NCI-H2227 treated with DMSO at 0.1 percent for 48 hours (cell line): ENCODE results near the gene DNAH6.

Source experiments
- DNase-seq: peaks from one replicate; lab custom pipeline; 2025; lab: John Stamatoyannopoulos, UW

The DNAH6 gene

DNA sequence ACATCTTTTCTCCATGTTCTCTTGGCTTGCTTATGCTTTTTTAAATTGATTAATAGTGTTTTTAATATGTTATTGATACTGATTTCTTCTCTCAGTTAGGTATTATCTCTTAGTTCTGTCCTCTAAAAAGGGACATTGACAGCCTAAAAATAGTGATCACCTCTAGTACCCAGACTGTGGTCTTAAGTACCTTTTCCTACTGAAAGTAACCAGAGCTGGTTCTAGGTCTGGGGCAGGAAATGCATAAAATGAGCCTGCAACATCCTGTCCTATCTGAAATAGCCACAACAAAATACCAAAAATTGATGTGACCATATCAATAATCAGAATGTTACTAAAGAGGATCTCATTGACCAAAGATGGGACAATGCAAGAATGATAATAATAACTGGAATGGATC is 113.3 kb downstream of the DNAH6 start:
- no peak for DNase-seq

- peak; percentile 72 for DNase-seq
These were observed 114.7 kb downstream of the DNAH6 start for GRCh38 chr2:84631047-84631446.

GRCh38 chr2:84631985-84632384 is 115.7 kb downstream of the DNAH6 start:
- DNase-seq: no peak

- no peak for DNase-seq
These were observed 120.0 kb downstream of the DNAH6 start for GRCh38 chr2:84636080-84636971.

GRCh38 chr2:84639751-84640150 is 123.5 kb downstream of the DNAH6 start:
- no peak for DNase-seq

DNA sequence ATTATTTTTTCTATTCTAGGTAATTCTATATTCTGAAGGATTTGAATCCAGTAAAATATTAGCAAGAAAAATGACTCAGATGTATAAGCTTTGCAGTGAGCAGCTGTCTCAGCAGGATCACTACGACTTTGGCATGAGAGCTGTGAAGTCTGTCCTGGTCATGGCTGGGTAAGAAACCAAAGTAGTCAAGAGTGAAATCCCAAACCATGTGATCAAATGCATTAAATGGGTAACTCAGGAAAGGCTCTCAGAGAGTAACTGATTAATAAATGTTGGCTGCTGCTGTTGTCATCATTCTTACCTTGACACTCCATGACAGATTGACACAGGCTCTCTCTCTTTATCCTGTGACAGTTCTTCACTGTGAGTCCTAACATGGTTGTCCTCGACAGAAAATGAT is 124.1 kb downstream of the DNAH6 start:
- DNase-seq: no peak

DNA sequence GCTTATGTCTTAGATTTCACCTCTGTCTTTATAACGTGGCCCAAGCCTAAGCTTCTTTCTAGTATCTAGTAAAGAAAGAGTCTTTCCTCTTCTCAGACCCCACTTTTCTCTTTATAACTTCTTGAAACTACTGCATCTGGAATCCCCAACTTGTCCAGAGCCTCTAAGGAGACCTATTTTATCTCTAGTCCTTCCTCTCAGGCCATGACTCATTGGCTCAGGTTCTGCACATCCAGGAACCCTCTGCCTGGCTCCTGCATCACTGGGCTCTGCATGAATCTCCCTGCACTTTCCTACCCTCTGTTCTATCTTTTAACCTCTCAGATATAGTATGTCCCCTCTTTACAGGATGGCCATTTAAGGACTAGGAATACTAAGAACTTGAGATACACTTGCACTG is 124.7 kb downstream of the DNAH6 start:
- DNase-seq: no peak

DNA sequence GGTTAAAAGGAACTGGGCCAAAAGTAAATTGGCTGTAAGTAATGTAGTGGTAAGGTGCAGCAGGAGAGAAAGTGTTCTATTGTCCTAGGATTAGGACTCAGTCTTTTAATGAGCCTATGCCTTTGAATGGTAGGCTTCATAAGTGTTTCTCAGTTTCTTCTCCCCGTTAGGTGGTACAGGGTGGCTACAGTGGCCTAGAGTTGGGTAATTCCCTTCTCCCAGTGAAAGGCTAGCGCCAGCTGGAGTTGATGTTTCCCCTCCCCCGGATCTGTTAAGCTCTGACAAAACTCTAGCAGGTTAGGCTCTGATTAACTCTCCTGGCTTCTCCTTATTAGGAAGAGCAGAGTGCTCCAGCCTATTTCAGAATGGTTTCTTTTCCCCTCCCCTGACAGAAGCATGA is 127.7 kb downstream of the DNAH6 start:
- no peak for DNase-seq

DNA sequence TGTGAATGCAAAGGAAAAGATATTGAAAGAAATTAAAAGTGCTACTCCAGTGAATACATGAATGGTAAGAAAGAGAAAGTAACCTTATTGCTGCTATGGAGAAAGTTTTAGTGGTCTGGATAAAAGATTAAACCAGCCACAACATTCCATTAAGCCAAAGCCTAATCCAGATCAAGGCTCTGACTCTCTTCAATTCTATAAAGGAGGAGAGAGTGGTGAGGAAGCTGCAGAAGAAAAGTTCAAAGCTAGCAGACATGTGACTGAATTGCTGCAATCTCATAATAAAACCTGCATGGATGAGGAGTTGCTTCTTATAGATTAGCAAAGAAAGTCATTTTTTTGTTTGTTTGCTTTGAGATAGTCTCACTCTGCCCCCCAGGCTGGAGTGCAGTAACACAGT is 130.2 kb downstream of the DNAH6 start:
- no peak for DNase-seq

GRCh38 chr2:84647267-84647666 is 131.0 kb downstream of the DNAH6 start:
- no peak for DNase-seq

- DNase-seq: no peak
These were observed 132.8 kb downstream of the DNAH6 start for GRCh38 chr2:84649058-84649457.

- no peak for DNase-seq
These were observed 133.3 kb downstream of the DNAH6 start for GRCh38 chr2:84649487-84650142.

DNA sequence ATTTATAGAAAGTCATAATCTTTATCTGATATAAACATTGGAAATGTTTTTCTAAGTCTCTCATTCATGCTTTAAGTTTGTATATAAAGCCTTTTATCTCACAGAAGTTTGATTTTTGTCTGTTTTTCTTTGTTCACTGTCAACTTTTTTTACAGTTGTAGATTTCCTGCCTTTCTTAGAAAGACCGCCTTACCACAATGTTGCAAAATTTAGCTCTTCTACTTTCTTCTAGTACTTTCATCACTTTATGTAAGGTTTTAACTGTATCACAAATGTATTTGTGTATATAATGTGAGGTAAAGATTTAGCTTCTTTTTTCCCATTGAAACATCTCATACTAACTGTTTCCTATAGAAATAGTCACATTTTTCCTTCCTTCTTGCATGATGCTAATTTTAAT is 136.1 kb downstream of the DNAH6 start:
- DNase-seq: no peak

DNA sequence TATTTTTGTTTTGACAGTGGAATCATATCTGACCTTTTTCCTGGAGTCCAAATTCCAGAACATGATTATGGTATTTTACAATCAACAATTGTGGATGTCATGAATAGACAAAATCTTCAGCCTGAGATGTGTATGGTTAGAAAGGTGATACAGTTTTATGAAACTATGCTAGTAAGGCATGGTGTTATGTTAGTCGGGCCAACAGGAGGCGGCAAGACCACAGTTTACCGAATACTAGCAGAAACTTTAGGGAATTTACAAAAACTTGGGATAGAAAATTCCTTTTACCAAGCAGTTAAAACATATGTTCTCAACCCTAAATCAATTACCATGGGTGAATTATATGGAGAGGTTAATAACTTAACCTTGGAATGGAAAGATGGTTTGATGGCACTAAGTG is 137.0 kb downstream of the DNAH6 start:
- DNase-seq: no peak

DNA sequence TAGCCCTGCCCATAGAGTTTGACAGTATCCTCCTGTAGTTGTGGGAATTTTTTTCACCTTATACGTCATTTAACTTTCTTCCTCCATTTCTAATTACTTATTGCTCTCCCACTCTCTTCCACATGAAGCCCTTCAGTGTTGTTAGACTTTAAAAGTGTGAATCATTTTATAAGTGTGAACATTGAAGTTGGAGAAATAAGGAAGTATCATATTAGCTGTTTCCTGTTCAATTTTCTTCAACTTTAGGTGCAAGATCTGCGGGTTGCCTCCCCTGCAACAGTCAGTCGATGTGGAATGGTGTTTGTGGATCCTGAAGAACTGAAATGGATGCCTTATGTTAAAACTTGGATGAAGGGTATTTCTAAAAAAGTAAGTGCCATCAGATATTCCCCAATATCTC is 138.1 kb downstream of the DNAH6 start:
- no peak for DNase-seq

- DNase-seq: no peak
These were observed 152.8 kb downstream of the DNAH6 start for GRCh38 chr2:84669122-84669521.

- DNase-seq: no peak
These were observed 157.8 kb downstream of the DNAH6 start for GRCh38 chr2:84674099-84674498.

DNA sequence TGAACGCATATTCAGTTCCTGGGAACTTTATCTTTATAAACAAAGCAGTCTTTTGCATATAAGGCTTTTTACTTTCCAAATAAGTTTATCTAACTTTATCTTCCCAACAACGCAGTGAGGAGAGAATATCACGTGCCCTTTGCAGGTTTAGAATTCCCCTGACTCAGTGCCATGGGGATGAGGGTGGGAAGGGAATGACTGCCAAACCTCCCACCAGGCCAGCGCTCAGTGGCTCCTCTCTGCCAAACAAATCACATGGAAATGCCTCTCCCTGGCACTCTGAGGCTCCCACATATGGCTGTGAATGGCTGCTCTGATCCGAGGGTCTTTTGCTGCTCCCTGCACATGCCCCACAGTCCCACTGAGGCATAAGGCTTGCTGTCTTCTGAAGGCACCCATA is 158.3 kb downstream of the DNAH6 start:
- DNase-seq: no peak

GRCh38 chr2:84676295-84676694 is 160.0 kb downstream of the DNAH6 start:
- DNase-seq: no peak

DNA sequence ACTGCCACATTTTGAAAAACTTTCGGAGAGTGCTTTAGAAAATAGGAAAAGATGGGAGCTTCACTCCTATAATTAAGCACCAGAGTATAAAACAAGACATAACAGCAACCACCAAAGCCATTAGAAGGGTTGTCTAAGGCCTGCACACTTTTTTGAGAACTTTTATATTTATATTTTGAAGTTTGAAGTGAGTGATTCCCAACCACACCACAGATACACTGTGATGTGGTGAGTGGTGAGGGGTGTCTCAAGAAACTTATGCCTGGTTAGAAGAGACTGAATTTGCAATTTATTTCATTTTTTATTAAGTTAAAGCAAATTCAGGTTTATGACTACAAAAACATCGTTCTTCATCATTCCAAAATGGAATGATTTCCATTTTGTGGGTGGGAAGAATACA is 161.9 kb downstream of the DNAH6 start:
- no peak for DNase-seq

DNA sequence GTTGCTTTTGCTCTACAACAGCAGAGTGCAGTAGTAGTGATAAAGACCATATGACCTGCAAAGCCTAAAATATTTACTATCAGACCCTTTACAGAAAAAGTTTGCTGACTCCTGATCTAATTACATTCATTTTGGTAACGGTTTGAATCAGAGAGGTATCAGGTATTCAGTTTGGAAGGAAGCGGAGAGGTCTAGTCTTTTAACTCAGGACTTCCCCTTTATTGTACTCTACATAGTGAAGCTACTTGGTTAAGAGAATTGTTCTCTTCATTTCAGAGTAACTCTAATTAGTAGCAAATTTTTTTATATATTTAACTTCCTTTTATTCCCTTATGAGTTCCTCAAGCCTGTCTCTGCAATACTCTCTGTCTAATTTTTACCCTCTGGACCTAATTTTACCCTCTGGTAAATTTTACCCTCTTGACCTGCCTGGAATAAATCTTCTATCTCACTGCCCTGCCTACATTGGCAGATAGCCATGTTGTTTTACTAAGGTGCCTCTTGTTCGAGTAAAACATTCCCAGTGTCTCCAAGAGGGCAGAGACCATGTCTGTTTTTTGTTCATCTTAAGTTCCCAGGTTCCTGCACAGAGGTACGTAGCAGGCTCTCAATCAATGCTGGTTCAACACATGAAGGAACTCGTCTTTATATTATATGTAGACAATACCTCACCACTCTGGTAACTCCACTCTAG is 170.6 kb downstream of the DNAH6 start:
- peak; percentile 36 for DNase-seq

- no peak for DNase-seq
These were observed 171.3 kb downstream of the DNAH6 start for GRCh38 chr2:84687498-84688149.
